Non-pigmented ciliary epithelial cell (primary cell): Measurements from ENCODE around the gene NRGN.

Source experiments
- DNase-seq: peaks from one replicate; pipeline ENCODE4 v3.0.0-alpha.2; 2010; ENCODE audit warnings: low read depth

The NRGN gene

GRCh38 chr11:124739479-124740276, at the start of gene NRGN:
Gene NRGN, plus strand, starts transcription at chr11:124739942. Its CDS starts 143 bp downstream, at chr11:124740085.
- DNase-seq, result no peak

- no peak for DNase-seq
Observed at GRCh38 chr11:124693142-124693541, 46.6 kb upstream of the NRGN start.

- no peak for DNase-seq
Observed at GRCh38 chr11:124699547-124699946, 40.2 kb upstream of the NRGN start.

- no peak for DNase-seq
Observed at GRCh38 chr11:124700028-124700427, 39.7 kb upstream of the NRGN start.

- DNase-seq, result no peak
Observed at GRCh38 chr11:124707829-124708228, 31.9 kb upstream of the NRGN start.

GRCh38 chr11:124712392-124712791, 27.4 kb upstream of the NRGN start:
- DNase-seq, result no peak

- DNase-seq, result no peak
Observed at GRCh38 chr11:124716591-124716990, 23.2 kb upstream of the NRGN start.

GRCh38 chr11:124717421-124717785, 22.3 kb upstream of the NRGN start:
- DNase-seq, result no peak

GRCh38 chr11:124717786-124718651, 21.7 kb upstream of the NRGN start:
- no peak for DNase-seq

GRCh38 chr11:124718801-124719200, 20.9 kb upstream of the NRGN start:
- no peak for DNase-seq

GRCh38 chr11:124719534-124719933, 20.2 kb upstream of the NRGN start:
- no peak for DNase-seq

GRCh38 chr11:124722176-124722575, 17.6 kb upstream of the NRGN start:
- DNase-seq, result no peak

GRCh38 chr11:124724979-124725718, 14.6 kb upstream of the NRGN start:
- DNase-seq, result no peak

GRCh38 chr11:124725719-124726105, 14.0 kb upstream of the NRGN start:
- no peak for DNase-seq

GRCh38 chr11:124727474-124727873, 12.3 kb upstream of the NRGN start:
- DNase-seq, result no peak

- DNase-seq, result no peak
Observed at GRCh38 chr11:124728134-124728533, 11.6 kb upstream of the NRGN start.

- DNase-seq, result no peak
Observed at GRCh38 chr11:124729571-124729970, 10.2 kb upstream of the NRGN start.

- DNase-seq, result no peak
Observed at GRCh38 chr11:124732230-124732629, 7.5 kb upstream of the NRGN start.

- DNase-seq, result no peak
Observed at GRCh38 chr11:124736736-124737135, 3.0 kb upstream of the NRGN start.

GRCh38 chr11:124737638-124738305, 2.0 kb upstream of the NRGN start:
- no peak for DNase-seq

- no peak for DNase-seq
Observed at GRCh38 chr11:124738713-124739478, 846 bp upstream of the NRGN start.
